ENCODE results near the gene COPG2.
A peak's percentile ranks its signal among the peaks of the same experiment; 100 is the strongest.
"Not testable (repeated sequence)": the region's sequence is repeated elsewhere in the genome, so short reads cannot be mapped to it uniquely, and the experiment has no call there.

COPG2 gene

DNA sequence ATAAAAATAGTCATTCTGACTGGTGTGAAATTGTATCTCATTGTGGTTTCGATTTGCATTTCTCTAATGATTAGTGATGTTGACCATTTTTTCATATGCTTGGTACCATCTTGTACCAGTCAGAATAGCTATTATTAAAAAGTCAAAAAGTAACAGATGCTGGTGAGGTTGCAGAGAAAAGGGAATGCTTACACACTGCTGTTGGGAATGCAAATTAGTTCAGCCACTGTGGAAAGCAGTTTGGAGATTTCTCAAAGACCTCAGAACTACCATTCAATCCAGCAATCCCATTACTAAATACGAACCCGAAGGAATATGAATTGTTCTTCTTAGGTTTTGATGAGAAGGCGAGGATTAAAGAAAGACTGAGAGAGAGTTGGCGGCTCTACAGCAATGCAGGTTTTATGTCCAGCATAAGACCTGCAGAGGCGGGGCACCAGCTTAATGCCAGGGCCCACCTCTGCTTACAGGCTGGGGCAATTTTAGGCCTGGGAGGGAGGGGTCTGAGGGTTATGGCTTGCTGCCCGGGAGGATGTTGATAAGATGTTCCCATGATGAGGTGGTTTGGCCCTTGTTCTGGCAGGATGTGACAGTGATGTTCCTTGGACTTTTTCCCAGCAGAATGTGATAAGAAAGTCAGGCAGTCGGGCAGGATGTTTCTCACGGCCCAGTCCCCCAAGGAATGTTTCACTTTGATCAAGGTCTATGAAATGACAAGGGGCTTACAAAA is 102.2 kb downstream of the COPG2 start:
- DNase-seq (no peak), ATAC-seq (no peak)

DNA sequence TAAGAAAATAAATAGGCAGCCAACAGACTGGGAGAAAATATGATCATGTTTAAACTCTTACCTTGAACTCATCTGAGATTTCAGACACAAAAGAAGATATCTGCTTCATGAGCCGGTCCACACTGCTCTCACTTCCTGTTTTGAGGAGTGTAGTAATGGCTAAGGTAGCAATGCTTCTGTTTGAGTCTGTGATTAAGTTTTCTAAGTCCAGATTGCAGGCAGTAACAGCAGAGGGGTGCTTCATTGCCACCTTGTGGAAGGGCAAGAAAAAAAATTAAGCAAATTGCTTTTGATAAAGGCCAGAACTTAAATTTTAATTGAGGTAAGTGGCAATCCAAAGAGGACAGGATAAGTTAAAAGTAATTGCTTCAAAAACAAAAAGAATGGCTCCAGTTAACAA is 107.6 kb downstream of the COPG2 start:
- no peak for ATAC-seq
- no peak for DNase-seq

DNA sequence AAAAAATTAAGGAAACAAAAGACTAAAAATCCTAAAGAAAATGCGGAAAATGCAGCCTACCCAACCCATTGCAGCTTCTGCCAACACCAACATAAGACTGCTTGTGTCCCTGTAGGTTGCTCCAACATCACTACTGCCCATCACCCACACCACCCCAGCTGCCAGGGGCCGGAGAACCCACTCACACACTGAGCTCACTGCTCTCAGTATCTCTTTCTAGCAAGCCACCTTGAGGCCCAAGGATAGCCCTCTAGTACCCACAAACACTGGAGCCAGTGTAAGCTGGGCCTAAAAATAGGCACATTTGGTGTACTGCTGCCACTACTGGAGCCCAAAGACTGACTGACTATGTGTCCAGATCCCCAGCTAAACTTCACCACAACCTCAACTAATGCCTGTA is 109.4 kb downstream of the COPG2 start:
- no peak for ATAC-seq
- no peak for DNase-seq

GRCh38 chr7:130554481-130554880 is 114.1 kb downstream of the COPG2 start:
- no peak for DNase-seq
- no peak for ATAC-seq

DNA sequence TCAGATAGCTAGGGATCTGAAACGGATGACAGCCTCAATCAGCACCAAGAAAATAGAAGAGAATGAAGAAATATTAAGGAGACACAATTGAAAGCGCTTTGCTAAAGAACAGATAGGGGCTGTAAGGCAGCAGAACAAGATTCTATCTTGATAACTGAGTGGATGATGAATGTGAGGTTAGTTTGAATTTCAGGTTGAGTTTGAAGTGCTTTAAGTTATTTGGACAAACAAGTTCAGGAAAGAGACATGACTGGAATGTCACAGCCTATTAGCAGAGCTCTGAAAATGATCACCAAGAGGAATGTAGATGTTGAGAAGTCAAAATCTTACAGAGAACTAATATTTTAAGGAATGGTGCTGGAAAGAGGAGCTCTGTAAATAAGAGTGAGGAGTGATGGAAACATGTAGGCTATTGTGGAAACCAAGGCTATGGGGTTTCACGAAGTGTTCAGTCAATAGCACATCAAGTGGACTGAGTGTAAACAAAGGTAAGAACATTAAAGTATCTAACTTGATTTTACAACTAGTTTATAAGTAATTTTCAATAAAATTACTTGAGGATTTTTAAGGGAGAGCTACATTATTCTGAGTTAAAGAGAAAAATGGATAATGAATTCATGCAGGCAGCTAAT is 115.0 kb downstream of the COPG2 start:
- DNase-seq (no peak), ATAC-seq (no peak)

DNA sequence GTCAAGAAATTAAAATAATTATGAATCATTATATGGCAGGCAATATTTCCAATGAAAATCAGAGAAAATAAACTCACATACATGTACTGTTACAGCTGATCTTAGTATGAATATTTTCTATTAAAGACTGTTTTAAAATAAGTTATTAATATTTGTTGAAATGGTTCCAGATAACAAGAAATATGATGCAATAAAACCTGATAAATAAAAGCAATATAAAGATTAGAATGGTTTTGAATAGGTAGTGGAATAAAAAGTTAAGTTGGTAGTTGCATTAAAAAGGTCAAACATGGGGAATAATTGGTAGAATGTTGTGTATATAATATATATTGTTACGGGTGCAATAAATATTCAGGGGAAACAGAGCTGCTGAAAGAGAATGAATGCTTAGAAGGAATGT is 124.2 kb downstream of the COPG2 start:
- ATAC-seq (no peak), DNase-seq (no peak)

GRCh38 chr7:130543487-130544010 is 125.0 kb downstream of the COPG2 start:
- ATAC-seq (no peak), DNase-seq (no peak)

- not testable (repeated sequence) for ATAC-seq, DNase-seq
Measured at GRCh38 chr7:130542297-130542696, 126.3 kb downstream of the COPG2 start.

GRCh38 chr7:130541287-130541686 is 127.3 kb downstream of the COPG2 start:
- not testable (repeated sequence) for ATAC-seq

GRCh38 chr7:130537894-130538293 is 130.7 kb downstream of the COPG2 start:
- not testable (repeated sequence) for ATAC-seq, DNase-seq

More at GRCh38 chr7:130541287-130541686, 127.3 kb downstream of the COPG2 start:
- DNase-seq: not testable (repeated sequence)

DNA sequence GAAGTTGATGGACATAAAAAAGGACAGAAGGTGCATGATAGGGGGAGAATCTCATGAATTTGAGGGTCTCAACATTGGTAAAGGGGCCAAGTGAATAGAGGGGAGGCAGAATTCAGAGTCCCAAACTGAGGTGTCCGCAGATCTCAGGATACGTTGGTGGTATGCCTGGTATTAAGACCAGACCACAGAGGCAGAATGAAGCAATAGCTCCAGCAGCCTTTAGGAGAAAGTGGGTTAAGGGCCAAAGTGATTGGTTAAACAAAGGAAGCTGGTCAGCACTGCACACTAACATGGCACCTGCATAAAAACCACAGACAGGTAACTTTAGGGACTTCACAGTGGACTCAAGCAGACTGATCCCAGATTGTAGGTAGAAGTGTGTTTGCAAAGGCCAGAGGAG is 139.1 kb downstream of the COPG2 start:
- ATAC-seq (no peak), DNase-seq (no peak)

DNA sequence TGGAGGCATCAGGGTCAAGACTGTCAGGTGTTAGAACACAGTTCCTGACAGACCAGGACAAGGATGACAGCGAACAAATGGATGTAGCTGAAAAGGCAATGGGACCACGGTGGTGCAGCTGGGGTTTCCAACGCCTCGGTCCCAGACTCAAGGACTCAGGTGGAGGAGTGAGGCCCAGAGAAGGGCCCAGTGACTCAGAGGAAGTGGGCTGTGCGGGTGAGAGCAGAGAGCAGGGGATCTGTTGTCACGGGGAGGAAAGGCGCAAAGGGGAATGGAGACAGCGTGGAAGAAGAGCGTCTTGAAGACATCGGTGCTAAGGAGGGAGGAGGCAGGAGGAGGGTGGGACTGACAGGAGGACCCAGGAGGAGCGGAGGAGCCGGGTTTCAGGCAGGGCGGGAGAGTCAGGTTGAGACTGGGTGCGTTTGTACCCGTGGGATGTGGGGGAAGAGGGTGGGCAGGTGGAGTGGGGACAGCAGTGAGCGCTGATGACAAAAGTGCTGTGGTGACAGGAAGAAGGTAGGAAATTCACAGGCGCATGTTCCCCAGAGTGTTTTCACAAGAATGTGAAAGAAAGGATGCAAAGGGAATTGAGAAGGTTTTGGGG is 140.7 kb downstream of the COPG2 start:
- peak; percentile 55 for ATAC-seq
- DNase-seq: not testable (repeated sequence)

GRCh38 chr7:130524628-130525027 is 143.9 kb downstream of the COPG2 start:
- ATAC-seq: no peak
- DNase-seq: no peak

GRCh38 chr7:130523519-130524125 is 144.9 kb downstream of the COPG2 start:
- DNase-seq: not testable (repeated sequence)
- peak; percentile 55 for ATAC-seq

DNA sequence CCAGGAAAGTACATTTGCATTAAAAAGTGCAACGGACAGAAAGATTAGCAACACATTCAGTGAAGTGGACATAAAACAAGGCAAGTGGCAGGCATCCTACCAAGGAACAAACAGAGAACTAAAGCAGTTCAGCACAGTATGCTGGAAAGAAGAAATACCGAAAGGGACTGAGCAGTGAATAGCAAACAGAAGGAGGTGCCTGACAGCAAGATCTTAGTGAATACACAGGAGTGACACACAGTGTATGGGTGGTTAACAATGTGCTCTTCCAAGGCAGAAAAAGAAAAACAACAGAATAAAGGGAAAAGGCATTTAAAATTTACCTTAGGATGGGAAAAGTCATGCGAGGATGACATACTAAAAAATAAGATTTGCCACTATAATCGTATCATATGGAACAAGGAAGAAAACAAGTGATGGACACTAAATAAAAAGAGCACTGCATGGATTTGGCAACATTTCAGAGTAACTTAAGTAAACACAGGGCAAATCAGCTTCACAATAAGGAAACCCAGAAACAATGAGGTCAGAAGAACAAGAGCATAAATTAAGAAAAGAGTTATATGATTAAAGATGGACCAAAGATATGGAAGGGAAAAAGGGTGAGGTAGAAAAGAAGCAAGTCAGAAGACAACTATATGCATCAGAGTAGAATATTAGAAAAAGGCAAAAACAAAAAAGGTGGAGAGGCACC is 147.1 kb downstream of the COPG2 start:
- DNase-seq (no peak), ATAC-seq (no peak)

GRCh38 chr7:130515315-130516040 is 153.1 kb downstream of the COPG2 start:
- DNase-seq: no peak
- no peak for ATAC-seq

DNA sequence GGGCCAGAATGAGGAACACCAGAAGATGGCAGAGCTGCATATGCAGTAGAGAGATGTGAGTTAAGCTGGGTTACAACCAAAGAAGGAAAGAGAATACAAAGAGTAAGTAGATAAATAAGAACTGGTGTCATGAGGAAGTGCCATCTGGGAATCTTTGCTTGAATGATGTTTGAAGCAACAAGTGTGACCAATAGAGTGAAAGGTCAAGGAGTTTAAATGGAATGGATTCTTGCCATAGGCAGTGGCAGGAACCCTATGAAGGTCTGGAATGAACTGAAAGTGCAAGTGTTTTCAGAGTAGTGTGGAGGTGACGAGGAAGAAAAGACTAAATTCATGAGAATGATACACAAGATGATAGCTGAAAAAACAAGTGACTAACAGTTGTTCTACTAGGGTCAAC is 155.1 kb downstream of the COPG2 start:
- ATAC-seq (no peak), DNase-seq (no peak)

GRCh38 chr7:130512038-130512437 is 156.5 kb downstream of the COPG2 start:
- ATAC-seq, DNase-seq: not testable (repeated sequence)

DNA sequence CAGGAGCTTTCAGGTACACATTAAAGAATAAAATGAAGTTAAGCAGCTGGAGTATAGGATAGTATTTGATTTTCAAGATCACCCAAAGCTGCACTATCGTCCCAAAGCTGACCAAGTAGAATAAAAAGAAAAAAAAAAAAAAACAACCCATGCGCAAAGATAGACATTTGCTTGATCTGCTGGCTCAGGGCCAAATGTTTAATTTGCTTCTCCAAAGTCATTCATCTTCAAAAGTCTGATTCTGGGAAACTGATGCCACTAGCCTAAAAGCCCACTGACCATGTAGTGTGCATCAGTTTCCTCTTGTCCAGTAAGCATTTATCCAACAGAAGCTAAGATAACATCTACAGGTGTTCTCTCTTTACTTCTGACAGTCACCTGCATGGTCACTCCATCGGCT is 162.2 kb downstream of the COPG2 start:
- DNase-seq: no peak
- no peak for ATAC-seq

DNA sequence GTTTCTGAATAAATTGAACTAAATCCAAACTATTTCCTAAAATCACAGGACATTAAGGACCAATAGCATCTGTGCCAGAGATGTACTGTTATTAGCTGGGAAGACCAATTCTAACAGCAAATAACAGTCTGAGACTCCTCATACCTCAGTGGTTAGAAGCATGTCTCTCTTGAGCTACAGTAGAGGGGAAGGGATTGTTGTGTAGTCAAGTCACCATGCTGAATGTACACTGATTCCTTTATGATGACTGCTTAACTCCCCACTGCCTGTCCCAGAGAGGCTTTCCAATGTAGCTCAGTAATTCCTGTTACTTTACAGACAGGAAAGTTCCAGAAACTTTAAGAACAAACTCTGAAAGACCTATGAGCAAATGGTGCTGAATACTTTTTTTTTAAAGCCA is 162.8 kb downstream of the COPG2 start:
- DNase-seq (no peak), ATAC-seq (no peak)

DNA sequence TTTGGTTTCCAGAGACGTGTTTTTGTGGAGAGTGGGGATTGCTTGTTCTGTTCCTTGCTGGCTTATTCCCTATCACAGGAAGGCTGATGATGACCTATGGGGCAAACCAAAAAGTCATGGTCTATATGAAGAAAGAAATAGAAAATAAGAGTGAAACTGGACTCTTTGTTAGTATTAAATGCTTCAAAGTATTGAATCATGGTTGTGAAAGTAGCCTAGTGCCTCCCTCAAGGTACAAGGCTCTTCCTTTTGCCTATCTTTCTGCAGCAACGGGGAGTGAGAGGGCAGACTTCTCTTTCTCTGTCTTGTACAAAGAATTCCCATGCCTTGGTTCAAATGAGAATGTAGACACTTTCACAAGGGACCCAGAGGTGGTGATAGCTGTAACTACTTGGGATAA is 167.6 kb downstream of the COPG2 start:
- ATAC-seq (no peak), DNase-seq (no peak)

Data from stimulated activated naive CD8-positive, alpha-beta T cell treated with anti-CD3 and anti-CD28 coated beads, Interleukin-15, Interleukin-2, amounts not matched to agents 100 U/mL and 50 U/mL, for 24 hours (primary cell).